HepG2 (cell line): ENCODE measurements around the gene SLC44A4. TPM values are rescaled to one million over a fixed set of nuclear protein-coding genes. Genes with fewer than 3 reads are reported as not detected.

Experiments
- AGO1 ChIP-seq: fragments of 200-400 bp; formaldehyde crosslinking; IDR thresholded peaks from 2 replicates; pipeline ENCODE4 v1.6.1; 2017; ENCODE audit warnings: mild to moderate bottlenecking, low read depth, low read length, moderate library complexity; ENCODE audit not compliant: poor library complexity, severe bottlenecking
- ASH2L ChIP-seq: fragments of 300-600, 200-600 bp; sonication (generic); IDR thresholded peaks from 2 replicates; pipeline ENCODE4 v1.7.0; 2017; ENCODE audit warnings: low read depth, mild to moderate bottlenecking, moderate library complexity, mixed read lengths, low read length; ENCODE audit not compliant: insufficient read length
- CEBPG ChIP-seq: IDR thresholded peaks from 2 replicates; pipeline ENCODE4 v1.6.1; 2016
- GZF1 ChIP-seq: sonication (generic); formaldehyde crosslinking; IDR thresholded peaks from 2 replicates; pipeline ENCODE4 v1.5.1; 2020; ENCODE audit warnings: mild to moderate bottlenecking, missing genetic modification reagents
- HOXA7 ChIP-seq: sonication (generic); formaldehyde crosslinking; IDR thresholded peaks from 2 replicates; pipeline ENCODE4 v1.8.1; 2022; ENCODE audit warnings: mild to moderate bottlenecking, missing genetic modification reagents, moderate library complexity
- KDM4B ChIP-seq: sonication (generic); formaldehyde crosslinking; IDR thresholded peaks from 2 replicates; pipeline ENCODE4 v1.4.0; 2020; ENCODE audit warnings: missing genetic modification reagents
- NBN ChIP-seq: fragments of 450-650 bp; conservative IDR thresholded peaks from 2 replicates; pipeline ENCODE4 v1.6.1; 2017
- NFYC ChIP-seq: IDR thresholded peaks from 2 replicates; pipeline ENCODE4 v1.6.1; 2016; ENCODE audit warnings: missing genetic modification reagents, missing compliant biosample characterization
- RFX1 ChIP-seq: fragments of 450-650 bp; IDR thresholded peaks from 2 replicates; pipeline ENCODE4 v1.6.1; 2017
- RFXANK ChIP-seq: IDR thresholded peaks from 2 replicates; pipeline ENCODE4 v1.6.1; 2016
- SOX6 ChIP-seq, 2 experiments: fragments of 450-650 bp in 1 of 2; sonication (generic) in 1 of 2; formaldehyde crosslinking in 1 of 2; IDR thresholded peaks; 2 replicates each; pipeline versions ENCODE4 v1.4.0 to v1.6.1; 2017 to 2020; ENCODE audit warnings: antibody characterized with exemption in 1 of 2, mild to moderate bottlenecking in 1 of 2, missing genetic modification reagents in 1 of 2
- SRY ChIP-seq: sonication (generic); formaldehyde crosslinking; IDR thresholded peaks from 2 replicates; pipeline ENCODE4 v1.8.0; 2022; ENCODE audit warnings: mild to moderate bottlenecking, missing genetic modification reagents
- SSRP1 ChIP-seq: IDR thresholded peaks from 2 replicates; pipeline ENCODE4 v1.6.1; 2016; ENCODE audit warnings: control low read depth
- TAF1 ChIP-seq: sonication (generic); formaldehyde crosslinking; IDR thresholded peaks from 2 replicates; pipeline ENCODE4 v1.4.0; 2020; ENCODE audit warnings: missing genetic modification reagents
- TARDBP ChIP-seq: sonication (generic); formaldehyde crosslinking; IDR thresholded peaks from 2 replicates; pipeline ENCODE4 v1.8.0; 2022; ENCODE audit warnings: mild to moderate bottlenecking, missing genetic modification reagents
- TEAD3 ChIP-seq: optimal IDR thresholded peaks from 2 replicates; pipeline ENCODE3; 2016; ENCODE audit warnings: borderline replicate concordance
- WIZ ChIP-seq: sonication (generic); formaldehyde crosslinking; IDR thresholded peaks from 2 replicates; pipeline ENCODE4 v1.5.1; 2020; ENCODE audit warnings: mild to moderate bottlenecking, missing genetic modification reagents
- XRCC5 ChIP-seq: fragments of 200-400 bp; formaldehyde crosslinking; optimal IDR thresholded peaks from 2 replicates; pipeline ENCODE3; 2017; ENCODE audit warnings: mild to moderate bottlenecking, low read length
- ZBTB1 ChIP-seq: sonication (generic); formaldehyde crosslinking; IDR thresholded peaks from 2 replicates; pipeline ENCODE4 v1.4.0; 2020; ENCODE audit warnings: missing genetic modification reagents, borderline replicate concordance
- ZFX ChIP-seq: sonication (generic); formaldehyde crosslinking; IDR thresholded peaks from 2 replicates; pipeline ENCODE4 v1.4.0; 2020; ENCODE audit warnings: mild to moderate bottlenecking, low read depth, missing genetic modification reagents, moderate library complexity
- ZFYVE20 ChIP-seq: sonication (generic); formaldehyde crosslinking; IDR thresholded peaks from 2 replicates; pipeline ENCODE4 v1.8.0; 2023; ENCODE audit warnings: low read depth, mild to moderate bottlenecking, moderate library complexity, missing genetic modification reagents, borderline replicate concordance
- ZMYM4 ChIP-seq: sonication (generic); formaldehyde crosslinking; IDR thresholded peaks from 2 replicates; pipeline ENCODE4 v1.8.1; 2023; ENCODE audit warnings: mild to moderate bottlenecking, missing genetic modification reagents
- ZNF510 ChIP-seq: sonication (generic); formaldehyde crosslinking; IDR thresholded peaks from 2 replicates; pipeline ENCODE4 v1.4.0; 2020; ENCODE audit warnings: low read depth, mild to moderate bottlenecking, missing genetic modification reagents
- ZNF564 ChIP-seq: sonication (generic); formaldehyde crosslinking; IDR thresholded peaks from 2 replicates; pipeline ENCODE4 v1.8.1; 2023; ENCODE audit warnings: mild to moderate bottlenecking, missing genetic modification reagents
- ZNF75D ChIP-seq: sonication (generic); formaldehyde crosslinking; IDR thresholded peaks from 2 replicates; pipeline ENCODE4 v1.8.1; 2023; ENCODE audit warnings: missing genetic modification reagents, mild to moderate bottlenecking, borderline replicate concordance
- ZNF782 ChIP-seq: sonication (generic); formaldehyde crosslinking; IDR thresholded peaks from 2 replicates; pipeline ENCODE4 v1.4.0; 2020; ENCODE audit warnings: missing genetic modification reagents, mild to moderate bottlenecking, borderline replicate concordance
- ZSCAN12 ChIP-seq: sonication (generic); formaldehyde crosslinking; IDR thresholded peaks from 2 replicates; pipeline ENCODE4 v1.9.0; 2021; ENCODE audit warnings: mild to moderate bottlenecking, missing genetic modification reagents
- polyA plus RNA-seq, 8 experiments: library from polyadenylated mRNA; depleted of rRNA in 3 of 8; stranded (reverse) in 7 of 8; unstranded in 1 of 8; fragments of >200 nt; fragmentation: Illumina TruSeq in 4 of 8; extraction: Trizol in 4 of 8; gene quantifications; 2 replicates each; pipeline versions ENCODE4 v1.2.1 to v1.2.3, GENCODE V29; 2011 to 2016; ENCODE audit warnings: low read depth in 4 of 8, missing spikeins in 1 of 8, mixed read lengths in 1 of 8; ENCODE audit not compliant: insufficient read depth in 1 of 8
- total RNA-seq, 5 experiments: library from RNA; depleted of rRNA; stranded (reverse); fragments of >200 nt; fragmentation: Illumina TruSeq; extraction: Trizol; gene quantifications; 2 replicates each; pipeline ENCODE4 v1.2.3, GENCODE V29; 2016; ENCODE audit warnings: low read depth in 1 of 5
- TF ChIP-seq, protein P1 (sequence below): IDR thresholded peaks from 2 replicates; pipeline ENCODE4 v1.6.1; 2012; ENCODE audit warnings: inconsistent platforms
- TF ChIP-seq, protein P2 (sequence below): sonication (generic); formaldehyde crosslinking; IDR thresholded peaks from 2 replicates; pipeline ENCODE4 v1.4.0; 2020; ENCODE audit warnings: missing genetic modification reagents, low read depth, mild to moderate bottlenecking, borderline replicate concordance
- TF ChIP-seq, protein P3 (sequence below): IDR thresholded peaks from 2 replicates; pipeline ENCODE4 v1.6.1; 2016; ENCODE audit warnings: low read depth, borderline replicate concordance
- TF ChIP-seq, protein P4 (sequence below): sonication (generic); formaldehyde crosslinking; IDR thresholded peaks from 2 replicates; pipeline ENCODE4 v1.5.1; 2020; ENCODE audit warnings: mild to moderate bottlenecking, missing genetic modification reagents, moderate library complexity

The SLC44A4 gene
- total and polyA plus RNA-seq, 2 of the 13 experiments (the other 11 are each of a cell fraction or from before 2014, with no cell fraction given): 3.5 to 5.9 TPM

DNA sequence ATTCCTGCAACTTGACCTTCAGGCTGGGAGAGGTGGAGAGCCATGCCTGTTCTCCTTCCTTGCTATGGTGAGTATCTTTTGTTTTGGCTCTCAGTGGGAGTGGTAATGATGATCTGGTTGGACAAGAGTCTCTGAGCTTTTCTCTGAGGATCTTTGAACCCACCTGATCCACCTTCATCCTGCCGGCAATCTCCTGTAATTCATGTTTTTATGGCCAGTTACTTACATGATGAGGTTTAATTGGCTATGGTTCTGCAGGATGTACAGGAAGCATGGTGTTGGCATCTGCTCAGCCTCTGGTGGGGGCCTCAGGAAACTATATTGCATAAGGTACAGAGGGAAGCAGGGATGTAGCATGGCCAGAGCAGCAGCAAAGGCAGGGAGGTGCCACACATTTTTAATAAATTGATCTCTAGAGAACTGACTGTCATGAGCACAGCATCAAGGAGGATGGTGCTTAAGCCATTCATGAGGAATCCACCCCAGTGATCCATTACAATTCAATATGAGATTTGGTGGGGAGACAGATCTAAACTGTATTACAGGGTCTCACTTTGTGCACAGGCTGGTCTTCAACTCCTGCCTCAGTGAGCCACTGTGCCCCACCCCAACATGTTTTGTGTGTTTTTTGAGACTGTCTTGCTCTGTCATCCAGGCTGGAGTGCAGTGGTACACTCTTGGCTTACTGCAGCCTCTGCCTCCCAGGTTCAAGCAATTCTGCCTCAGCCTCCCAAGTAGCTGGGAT lies 41.3 kb downstream of the SLC44A4 start (continued):
- no peak for TF ChIP-seq HOXA7 (CRISPR knock-in tag)
- TF ChIP-seq TAF1 (CRISPR knock-in tag): peak; percentile 31; the same call in 1 of the 2 replicates
- TF ChIP-seq ZNF510 (CRISPR knock-in tag): 0 out of 2 replicates have a peak, but pooled peaks have one; percentile 36
- TF ChIP-seq, protein P1, sequence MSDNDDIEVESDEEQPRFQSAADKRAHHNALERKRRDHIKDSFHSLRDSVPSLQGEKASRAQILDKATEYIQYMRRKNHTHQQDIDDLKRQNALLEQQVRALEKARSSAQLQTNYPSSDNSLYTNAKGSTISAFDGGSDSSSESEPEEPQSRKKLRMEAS: no peak
- TF ChIP-seq ZMYM4 (CRISPR knock-in tag): 0 out of 2 replicates have a peak, but pooled peaks have one; percentile 1
- TF ChIP-seq RFXANK (CRISPR knock-in tag): no peak
- peak; percentile 77 for TF ChIP-seq SSRP1 (CRISPR knock-in tag)
- TF ChIP-seq RFX1: no peak
- TF ChIP-seq ZBTB1 (CRISPR knock-in tag): no peak
- 0 out of 2 replicates have a peak, but pooled peaks have one; percentile 21 for TF ChIP-seq TARDBP (CRISPR knock-in tag)
- TF ChIP-seq ZNF782 (CRISPR knock-in tag): no peak; the same call in 1 of the 2 replicates
- peak; percentile 35; the same call in 1 of the 2 replicates for TF ChIP-seq ZFX (CRISPR knock-in tag)
- TF ChIP-seq CEBPG: no peak
- TF ChIP-seq SRY (CRISPR knock-in tag): no peak
- TF ChIP-seq ZNF564 (CRISPR knock-in tag): no peak
- TF ChIP-seq AGO1: no peak
- TF ChIP-seq, protein P2, sequence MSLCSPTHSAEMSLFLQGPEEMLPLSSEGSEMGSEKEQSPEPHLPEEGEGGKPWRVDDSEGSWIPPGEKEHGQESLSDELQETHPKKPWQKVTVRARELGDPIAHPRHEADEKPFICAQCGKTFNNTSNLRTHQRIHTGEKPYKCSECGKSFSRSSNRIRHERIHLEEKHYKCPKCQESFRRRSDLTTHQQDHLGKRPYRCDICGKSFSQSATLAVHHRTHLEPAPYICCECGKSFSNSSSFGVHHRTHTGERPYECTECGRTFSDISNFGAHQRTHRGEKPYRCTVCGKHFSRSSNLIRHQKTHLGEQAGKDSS (CRISPR knock-in tag): 0 out of 2 replicates have a peak, but pooled peaks have one; percentile 36
- TF ChIP-seq WIZ (CRISPR knock-in tag): no peak
- peak; percentile 12 for TF ChIP-seq XRCC5
- no peak for TF ChIP-seq ZFYVE20 (CRISPR knock-in tag)
- TF ChIP-seq NFYC (CRISPR knock-in tag): 0 out of 2 replicates have a peak, but pooled peaks have one; percentile 4
- no peak for TF ChIP-seq ASH2L
- TF ChIP-seq ZNF75D (CRISPR knock-in tag): no peak
- TF ChIP-seq, protein P3, sequence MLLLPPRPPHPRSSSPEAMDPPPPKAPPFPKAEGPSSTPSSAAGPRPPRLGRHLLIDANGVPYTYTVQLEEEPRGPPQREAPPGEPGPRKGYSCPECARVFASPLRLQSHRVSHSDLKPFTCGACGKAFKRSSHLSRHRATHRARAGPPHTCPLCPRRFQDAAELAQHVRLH (CRISPR knock-in tag): no peak
- no peak for TF ChIP-seq ZSCAN12 (CRISPR knock-in tag)
- TF ChIP-seq TEAD3 (CRISPR knock-in tag): peak; percentile 16
- TF ChIP-seq, protein P4, sequence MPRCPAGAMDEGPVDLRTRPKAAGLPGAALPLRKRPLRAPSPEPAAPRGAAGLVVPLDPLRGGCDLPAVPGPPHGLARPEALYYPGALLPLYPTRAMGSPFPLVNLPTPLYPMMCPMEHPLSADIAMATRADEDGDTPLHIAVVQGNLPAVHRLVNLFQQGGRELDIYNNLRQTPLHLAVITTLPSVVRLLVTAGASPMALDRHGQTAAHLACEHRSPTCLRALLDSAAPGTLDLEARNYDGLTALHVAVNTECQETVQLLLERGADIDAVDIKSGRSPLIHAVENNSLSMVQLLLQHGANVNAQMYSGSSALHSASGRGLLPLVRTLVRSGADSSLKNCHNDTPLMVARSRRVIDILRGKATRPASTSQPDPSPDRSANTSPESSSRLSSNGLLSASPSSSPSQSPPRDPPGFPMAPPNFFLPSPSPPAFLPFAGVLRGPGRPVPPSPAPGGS (CRISPR knock-in tag): no peak
- TF ChIP-seq SOX6 (IDR thresholded peaks at IDR 0.05): no peak
- TF ChIP-seq SOX6 (CRISPR knock-in tag; IDR thresholded peaks at IDR 0.05): no peak
- no peak for TF ChIP-seq GZF1 (CRISPR knock-in tag)
- TF ChIP-seq NBN: no peak
- no peak for TF ChIP-seq KDM4B
